T-helper 17 cell (primary cell): ENCODE results near the gene TBC1D22A. TPM values are rescaled to one million over a fixed set of nuclear protein-coding genes. Genes with fewer than 3 reads are reported as not detected.

ENCODE experiments used
- ATAC-seq: fragments of 150-1000 bp; cut with Tn5 transposase; 2 replicates; pipeline ENCODE4 v1.10.0; 2021; ENCODE audit warnings: mild to moderate bottlenecking, moderate library complexity
- DNase-seq, 3 donors: peaks; one replicate each; pipeline versions ENCODE4 v3.0.0 to v3.0.0-alpha.2; 2020 to 2021
- H3K9me3 ChIP-seq: one replicate; pipeline ENCODE4 v1.7.0; 2013; ENCODE audit warnings: low read length, mild to moderate bottlenecking; ENCODE audit not compliant: control insufficient read depth, poor library complexity, severe bottlenecking
- H3K27ac Mint-ChIP-seq: one replicate; pipeline ENCODE4 v1.8.0; 2022; ENCODE audit warnings: mild to moderate bottlenecking, moderate library complexity, mixed read lengths
- H3K27me3 Mint-ChIP-seq: one replicate; pipeline ENCODE4 v1.8.0; 2022; ENCODE audit warnings: mixed read lengths
- H3K36me3 Mint-ChIP-seq: one replicate; pipeline ENCODE4 v1.8.0; 2022; ENCODE audit warnings: low read depth, mixed read lengths
- H3K4me1 Mint-ChIP-seq: one replicate; pipeline ENCODE4 v1.8.0; 2022; ENCODE audit warnings: mild to moderate bottlenecking, mixed read lengths
- H3K4me3 Mint-ChIP-seq: one replicate; pipeline ENCODE4 v1.8.0; 2022; ENCODE audit warnings: mild to moderate bottlenecking, moderate library complexity, mixed read lengths
- total RNA-seq, 4 donors: library from RNA in 2 of 4; stranded (reverse) in 2 of 4; gene quantifications; one replicate each; pipeline ENCODE4 v1.2.3 and lab custom pipeline; 2022 to 2026

Gene TBC1D22A
- total RNA-seq, 2 donors from 2014 or later = 42.1 to 43.8 TPM

GRCh38 chr22:46996595-46997310 lies 234.3 kb downstream of the TBC1D22A start:
- peaks cover 23% of the 10 kb centered on the region for H3K4me1 Mint-ChIP-seq
- no peak overlapping the region for H3K4me3 Mint-ChIP-seq
- H3K27ac Mint-ChIP-seq = peak overlapping the region; percentile 21
- peaks cover 1% of the 10 kb centered on the region for H3K36me3 Mint-ChIP-seq
- ATAC-seq (no peak), DNase-seq (no peak)
- no peaks in the 10 kb centered on the region for H3K9me3 ChIP-seq
- H3K27me3 Mint-ChIP-seq = no peaks in the 10 kb centered on the region

GRCh38 chr22:46997311-46997970 lies 235.0 kb downstream of the TBC1D22A start:
- no peaks in the 10 kb centered on the region for H3K9me3 ChIP-seq
- H3K4me3 Mint-ChIP-seq = no peak overlapping the region
- no peaks in the 10 kb centered on the region for H3K36me3 Mint-ChIP-seq
- no peak for ATAC-seq
- no peak overlapping the region for H3K27ac Mint-ChIP-seq
- H3K4me1 Mint-ChIP-seq = peaks cover 23% of the 10 kb centered on the region
- H3K27me3 Mint-ChIP-seq = no peaks in the 10 kb centered on the region
- no peak for DNase-seq

GRCh38 chr22:46998331-46998730 lies 235.9 kb downstream of the TBC1D22A start:
- Mint-ChIP-seq H3K27ac (no peak overlapping the region), H3K36me3 (no peaks in the 10 kb centered on the region), H3K27me3 (no peaks in the 10 kb centered on the region), H3K4me1 (peaks cover 23% of the 10 kb centered on the region), H3K4me3 (peak overlapping the region; percentile 45)
- H3K9me3 ChIP-seq = no peaks in the 10 kb centered on the region
- ATAC-seq = no peak
- DNase-seq = no peak

- H3K36me3 Mint-ChIP-seq = no peaks in the 10 kb centered on the region
- ATAC-seq (no peak), DNase-seq (no peak)
- peaks cover 23% of the 10 kb centered on the region for H3K4me1 Mint-ChIP-seq
- H3K27ac Mint-ChIP-seq = peak overlapping the region; percentile 91
- no peaks in the 10 kb centered on the region for H3K27me3 Mint-ChIP-seq
- no peaks in the 10 kb centered on the region for H3K9me3 ChIP-seq
- peak overlapping the region; percentile 71 for H3K4me3 Mint-ChIP-seq
Observed at GRCh38 chr22:47000256-47000655, 237.8 kb downstream of the TBC1D22A start.

GRCh38 chr22:47000888-47001287 lies 238.4 kb downstream of the TBC1D22A start:
- Mint-ChIP-seq H3K4me3 (no peak overlapping the region), H3K27ac (peak overlapping the region; percentile 91), H3K36me3 (no peaks in the 10 kb centered on the region), H3K27me3 (no peaks in the 10 kb centered on the region), H3K4me1 (peaks cover 22% of the 10 kb centered on the region)
- no peaks in the 10 kb centered on the region for H3K9me3 ChIP-seq
- DNase-seq (no peak), ATAC-seq (peak; percentile 49)

GRCh38 chr22:47001288-47001687 lies 238.8 kb downstream of the TBC1D22A start:
- no peaks in the 10 kb centered on the region for H3K36me3 Mint-ChIP-seq
- H3K4me3 Mint-ChIP-seq = no peak overlapping the region
- no peaks in the 10 kb centered on the region for H3K27me3 Mint-ChIP-seq
- ATAC-seq (no peak), DNase-seq (no peak)
- H3K9me3 ChIP-seq = no peaks in the 10 kb centered on the region
- H3K27ac Mint-ChIP-seq = no peak overlapping the region
- peaks cover 19% of the 10 kb centered on the region for H3K4me1 Mint-ChIP-seq

GRCh38 chr22:47002692-47003091 lies 240.2 kb downstream of the TBC1D22A start:
- H3K9me3 ChIP-seq = no peaks in the 10 kb centered on the region
- Mint-ChIP-seq H3K27ac (no peak overlapping the region), H3K27me3 (no peaks in the 10 kb centered on the region), H3K36me3 (no peaks in the 10 kb centered on the region), H3K4me3 (no peak overlapping the region), H3K4me1 (peaks cover 14% of the 10 kb centered on the region)
- no peak for DNase-seq
- no peak for ATAC-seq

GRCh38 chr22:47005506-47006408 lies 243.3 kb downstream of the TBC1D22A start:
- DNase-seq = no peak
- Mint-ChIP-seq H3K36me3 (no peaks in the 10 kb centered on the region), H3K27ac (no peak overlapping the region), H3K4me1 (no peaks in the 10 kb centered on the region), H3K4me3 (no peak overlapping the region), H3K27me3 (no peaks in the 10 kb centered on the region)
- ATAC-seq = no peak
- no peaks in the 10 kb centered on the region for H3K9me3 ChIP-seq

- Mint-ChIP-seq H3K27me3 (no peaks in the 10 kb centered on the region), H3K27ac (no peak overlapping the region), H3K36me3 (no peaks in the 10 kb centered on the region), H3K4me3 (no peak overlapping the region), H3K4me1 (no peaks in the 10 kb centered on the region)
- DNase-seq (no peak), ATAC-seq (no peak)
- no peaks in the 10 kb centered on the region for H3K9me3 ChIP-seq
Observed at GRCh38 chr22:47006433-47006832, 244.0 kb downstream of the TBC1D22A start.

- H3K4me3 Mint-ChIP-seq = no peak overlapping the region
- no peaks in the 10 kb centered on the region for H3K9me3 ChIP-seq
- no peaks in the 10 kb centered on the region for H3K27me3 Mint-ChIP-seq
- H3K4me1 Mint-ChIP-seq = no peaks in the 10 kb centered on the region
- no peak for DNase-seq
- no peak overlapping the region for H3K27ac Mint-ChIP-seq
- ATAC-seq = no peak
- H3K36me3 Mint-ChIP-seq = no peaks in the 10 kb centered on the region
Observed at GRCh38 chr22:47006869-47007268, 244.4 kb downstream of the TBC1D22A start.

GRCh38 chr22:47007496-47007895 lies 245.0 kb downstream of the TBC1D22A start:
- H3K36me3 Mint-ChIP-seq = no peaks in the 10 kb centered on the region
- H3K27ac Mint-ChIP-seq = no peak overlapping the region
- ATAC-seq (no peak), DNase-seq (no peak)
- peaks cover 2% of the 10 kb centered on the region for H3K4me1 Mint-ChIP-seq
- H3K4me3 Mint-ChIP-seq = no peak overlapping the region
- no peaks in the 10 kb centered on the region for H3K9me3 ChIP-seq
- H3K27me3 Mint-ChIP-seq = no peaks in the 10 kb centered on the region

GRCh38 chr22:47008208-47008885 lies 245.9 kb downstream of the TBC1D22A start:
- DNase-seq = no peak
- ATAC-seq = no peak
- no peaks in the 10 kb centered on the region for H3K9me3 ChIP-seq
- Mint-ChIP-seq H3K27me3 (no peaks in the 10 kb centered on the region), H3K4me1 (peaks cover 5% of the 10 kb centered on the region), H3K36me3 (no peaks in the 10 kb centered on the region), H3K27ac (no peak overlapping the region), H3K4me3 (no peak overlapping the region)
